OCI-LY1 (cell line): ENCODE measurements around the gene LPAR1.

ENCODE experiments used
- EZH2 ChIP-seq: fragments of 200-600 bp; sonication (generic), shearing (Covaris generic); IDR thresholded peaks from 2 replicates; pipeline ENCODE4 v1.8.0; 2017; ENCODE audit warnings: borderline replicate concordance, mixed run types, mild to moderate bottlenecking, antibody characterized with exemption, low read length, moderate library complexity, mixed read lengths
- TF ChIP-seq, protein P1 (sequence below): fragments of 200-600 bp; sonication (generic), shearing (Covaris generic); IDR thresholded peaks from 2 replicates; pipeline ENCODE4 v1.5.1; 2017; ENCODE audit warnings: mild to moderate bottlenecking, antibody characterized with exemption, low read length, moderate library complexity, mixed read lengths

DNA sequence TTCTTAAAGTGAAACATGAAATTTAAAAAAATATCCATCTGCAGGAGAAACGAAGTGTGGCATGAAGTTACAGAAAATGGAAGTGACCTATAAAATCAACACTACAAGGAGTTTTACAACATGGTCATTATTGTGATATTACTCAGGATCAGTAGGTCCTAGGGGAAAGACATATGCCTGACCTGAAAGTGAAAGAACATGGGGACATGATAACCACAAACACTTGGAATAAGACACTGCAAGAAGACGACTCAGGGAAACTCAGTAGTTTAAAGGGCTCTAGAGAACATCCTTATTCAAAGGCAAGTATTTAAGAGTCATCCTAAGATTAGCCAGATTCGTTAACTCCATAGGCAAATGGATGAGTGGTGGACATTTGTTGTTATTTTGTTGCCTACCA lies 19.9 kb upstream of the LPAR1 start:
- TF ChIP-seq, protein P1, sequence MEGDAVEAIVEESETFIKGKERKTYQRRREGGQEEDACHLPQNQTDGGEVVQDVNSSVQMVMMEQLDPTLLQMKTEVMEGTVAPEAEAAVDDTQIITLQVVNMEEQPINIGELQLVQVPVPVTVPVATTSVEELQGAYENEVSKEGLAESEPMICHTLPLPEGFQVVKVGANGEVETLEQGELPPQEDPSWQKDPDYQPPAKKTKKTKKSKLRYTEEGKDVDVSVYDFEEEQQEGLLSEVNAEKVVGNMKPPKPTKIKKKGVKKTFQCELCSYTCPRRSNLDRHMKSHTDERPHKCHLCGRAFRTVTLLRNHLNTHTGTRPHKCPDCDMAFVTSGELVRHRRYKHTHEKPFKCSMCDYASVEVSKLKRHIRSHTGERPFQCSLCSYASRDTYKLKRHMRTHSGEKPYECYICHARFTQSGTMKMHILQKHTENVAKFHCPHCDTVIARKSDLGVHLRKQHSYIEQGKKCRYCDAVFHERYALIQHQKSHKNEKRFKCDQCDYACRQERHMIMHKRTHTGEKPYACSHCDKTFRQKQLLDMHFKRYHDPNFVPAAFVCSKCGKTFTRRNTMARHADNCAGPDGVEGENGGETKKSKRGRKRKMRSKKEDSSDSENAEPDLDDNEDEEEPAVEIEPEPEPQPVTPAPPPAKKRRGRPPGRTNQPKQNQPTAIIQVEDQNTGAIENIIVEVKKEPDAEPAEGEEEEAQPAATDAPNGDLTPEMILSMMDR, result no peak
- TF ChIP-seq EZH2, result no peak
